Mesodermal cell (in vitro differentiated cells): ENCODE results near the gene CALR3. TPM values are rescaled to one million over a fixed set of nuclear protein-coding genes. Genes with fewer than 3 reads are reported as not detected.
"Not testable (repeated sequence)": the region's sequence is repeated elsewhere in the genome, so short reads cannot be mapped to it uniquely, and the experiment has no call there.

Source experiments
- H3K27ac ChIP-seq: 2 replicates; pipeline ENCODE4 v1.7.0; 2013; ENCODE audit warnings: mild to moderate bottlenecking, low read depth, low read length, moderate library complexity; ENCODE audit not compliant: severe bottlenecking
- H3K36me3 ChIP-seq: 2 replicates; pipeline ENCODE4 v1.7.1; 2013; ENCODE audit warnings: mild to moderate bottlenecking, low read length, moderate library complexity; ENCODE audit not compliant: control insufficient read depth, insufficient read depth
- H3K4me1 ChIP-seq: one replicate; pipeline ENCODE4 v1.7.1; 2013; ENCODE audit warnings: mild to moderate bottlenecking, low read length; ENCODE audit not compliant: insufficient read depth, control insufficient read depth, poor library complexity, severe bottlenecking
- H3K4me3 ChIP-seq: 2 replicates; pipeline ENCODE4 v1.7.0; 2013; ENCODE audit warnings: low read length, control low read depth, mild to moderate bottlenecking; ENCODE audit not compliant: insufficient read depth, poor library complexity, severe bottlenecking; ENCODE audit errors: extremely low read depth
- H3K9me3 ChIP-seq: 2 replicates; pipeline ENCODE4 v1.7.1; 2013; ENCODE audit warnings: mild to moderate bottlenecking, low read length, moderate library complexity; ENCODE audit not compliant: control insufficient read depth
- WGBS, 2 experiments: methylation state at CpG; one replicate each; pipeline ENCODE4 v1.1.5; 2013; ENCODE audit warnings: missing lambda C conversion rate in 2 of 2; ENCODE audit not compliant: insufficient coverage in 2 of 2; 5-methylcytosine and 5-hydroxymethylcytosine counted together
- polyA plus RNA-seq, 2 experiments: library from polyadenylated mRNA; stranded (reverse); fragments of 50-300 nt; gene quantifications; one replicate each; pipeline ENCODE4 v1.2.3, GENCODE V29; 2013

CALR3 gene, protein sequence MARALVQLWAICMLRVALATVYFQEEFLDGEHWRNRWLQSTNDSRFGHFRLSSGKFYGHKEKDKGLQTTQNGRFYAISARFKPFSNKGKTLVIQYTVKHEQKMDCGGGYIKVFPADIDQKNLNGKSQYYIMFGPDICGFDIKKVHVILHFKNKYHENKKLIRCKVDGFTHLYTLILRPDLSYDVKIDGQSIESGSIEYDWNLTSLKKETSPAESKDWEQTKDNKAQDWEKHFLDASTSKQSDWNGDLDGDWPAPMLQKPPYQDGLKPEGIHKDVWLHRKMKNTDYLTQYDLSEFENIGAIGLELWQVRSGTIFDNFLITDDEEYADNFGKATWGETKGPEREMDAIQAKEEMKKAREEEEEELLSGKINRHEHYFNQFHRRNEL
- polyA plus RNA-seq (2013, experiment 1 of 2): not detected
- polyA plus RNA-seq (2013, experiment 2 of 2): not detected

DNA sequence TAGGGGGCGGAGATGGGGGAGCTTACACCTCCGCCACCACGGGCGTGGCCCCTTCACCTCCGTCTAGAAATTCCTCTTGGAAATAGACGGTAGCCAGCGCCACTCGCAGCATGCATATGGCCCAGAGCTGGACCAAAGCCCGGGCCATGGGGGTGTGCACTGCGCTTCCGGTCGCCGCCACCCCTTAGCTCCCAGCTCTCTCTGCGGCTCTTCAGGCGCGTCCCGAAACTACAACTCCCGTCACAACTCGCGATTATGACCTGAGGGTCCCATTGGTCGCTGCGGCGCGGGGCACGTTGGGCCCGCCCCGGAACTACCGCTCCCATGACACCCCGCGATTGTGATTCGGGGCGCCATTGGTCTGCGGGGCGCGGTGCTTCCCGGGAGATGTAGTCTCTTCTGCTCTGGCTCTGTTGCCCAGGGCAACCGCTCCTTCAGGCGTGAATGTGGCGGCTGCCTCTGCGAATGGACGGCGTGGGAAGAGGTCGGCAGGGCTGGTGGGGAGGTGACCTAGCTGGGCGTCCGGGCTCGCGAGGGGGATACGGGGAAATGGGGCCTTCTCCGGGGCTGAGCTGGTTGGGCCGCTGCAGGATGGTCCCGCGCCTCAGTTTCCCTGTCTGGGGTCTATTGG is at the start of gene CALR3, which contains the start of gene C19orf44:
Gene CALR3 (minus strand): TSS at position 186 of the 631 bp plus-strand sequence. CDS start 38 bp downstream, at position 148.
Gene C19orf44 (plus strand): TSS at position 413 of the 631 bp plus-strand sequence. CDS start 4,399 bp downstream, outside the sequence.
- WGBS, 2 experiments: 5 to 9% methylated on average over 30 to 46 of the region's 52 CpGs
- no peaks in the 10 kb centered on the region for H3K9me3 ChIP-seq
- H3K36me3 ChIP-seq: peaks cover 5% of the 10 kb centered on the region
- H3K27ac ChIP-seq: peak within 1 kb of the TSS; percentile 59
- no peaks in the 10 kb centered on the region for H3K4me1 ChIP-seq
- peak within 1 kb of the TSS; percentile 70 for H3K4me3 ChIP-seq

GRCh38 chr19:16544473-16545231 is 48.7 kb upstream of the CALR3 start:
- no peak overlapping the region for H3K4me3 ChIP-seq
- peaks cover 13% of the 10 kb centered on the region for H3K4me1 ChIP-seq
- H3K27ac ChIP-seq: no peak overlapping the region
- 97 to 98% methylated on average over 7 to 9 of the region's 11 CpGs for WGBS, 2 experiments
- peaks cover 15% of the 10 kb centered on the region for H3K36me3 ChIP-seq
- H3K9me3 ChIP-seq: no peaks in the 10 kb centered on the region

- peaks cover 22% of the 10 kb centered on the region for H3K36me3 ChIP-seq
- not testable (repeated sequence) for H3K27ac ChIP-seq, H3K9me3 ChIP-seq
- H3K4me1 ChIP-seq: peaks cover 14% of the 10 kb centered on the region
- 79 to 100% methylated on average over 4 of the region's 6 CpGs for whole genome bisulfite sequencing, 2 experiments
- peak overlapping the region; percentile 98 for H3K4me3 ChIP-seq
Measured at GRCh38 chr19:16543734-16544133, 47.8 kb upstream of the CALR3 start.

GRCh38 chr19:16542910-16543472 is 47.0 kb upstream of the CALR3 start:
- Histone ChIP-seq H3K9me3 (no peaks in the 10 kb centered on the region), H3K27ac (peak overlapping the region; percentile 82), H3K4me1 (peaks cover 14% of the 10 kb centered on the region), H3K36me3 (peaks cover 30% of the 10 kb centered on the region), H3K4me3 (peak overlapping the region; percentile 98)
- WGBS, 2 experiments: 13% methylated on average over 11 to 15 of the region's 15 CpGs

- peak within 1 kb of the TSS; percentile 98 for H3K4me3 ChIP-seq
- peaks cover 37% of the 10 kb centered on the region for H3K36me3 ChIP-seq
- H3K9me3 ChIP-seq: no peaks in the 10 kb centered on the region
- peak within 1 kb of the TSS; percentile 82 for H3K27ac ChIP-seq
- peaks cover 14% of the 10 kb centered on the region for H3K4me1 ChIP-seq
- WGBS, 2 experiments: 0% methylated on average over 90 to 106 of the region's 108 CpGs
Measured at GRCh38 chr19:16542045-16542909, 46.3 kb upstream of the CALR3 start, which contains the start of gene CHERP. Gene CHERP, minus strand, starts transcription at chr19:16542437. Its CDS starts 59 bp downstream, at chr19:16542378.

DNA sequence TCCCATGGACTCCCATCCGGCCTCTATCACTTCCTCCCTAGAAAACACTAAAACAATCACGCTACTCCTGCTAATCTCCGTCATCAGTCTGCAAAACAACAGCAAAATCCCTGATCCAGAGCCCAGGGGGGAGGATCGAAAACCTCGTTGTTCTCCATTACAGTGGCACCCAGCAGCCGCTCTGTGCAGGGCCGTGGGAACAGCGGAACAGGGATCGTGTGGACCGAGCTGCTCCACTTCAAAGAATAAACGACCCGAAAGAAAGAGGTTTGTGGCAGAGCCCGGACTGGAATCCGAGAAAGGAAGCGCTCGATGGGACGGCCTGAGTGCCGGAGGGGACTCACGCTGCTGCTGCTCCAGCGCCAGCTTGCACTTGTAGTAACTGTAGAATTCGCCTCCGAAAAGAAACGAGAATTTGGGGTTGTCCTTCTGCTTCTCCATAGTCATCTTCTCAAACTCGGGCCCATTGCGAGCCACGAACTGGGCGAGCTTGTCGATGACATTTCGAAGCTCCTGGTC is 45.6 kb upstream of the CALR3 start:
- H3K4me1 ChIP-seq: peaks cover 14% of the 10 kb centered on the region
- peak overlapping the region; percentile 82 for H3K27ac ChIP-seq
- peaks cover 44% of the 10 kb centered on the region for H3K36me3 ChIP-seq
- H3K9me3 ChIP-seq: no peaks in the 10 kb centered on the region
- peak overlapping the region; percentile 98 for H3K4me3 ChIP-seq
- 2 to 3% methylated on average over 27 to 29 of the region's 29 CpGs for WGBS, 2 experiments

GRCh38 chr19:16540948-16541347 is 45.0 kb upstream of the CALR3 start:
- peak overlapping the region; percentile 98 for H3K4me3 ChIP-seq
- no peak overlapping the region for H3K27ac ChIP-seq
- H3K4me1 ChIP-seq: peaks cover 14% of the 10 kb centered on the region
- no peaks in the 10 kb centered on the region for H3K9me3 ChIP-seq
- H3K36me3 ChIP-seq: peaks cover 50% of the 10 kb centered on the region
- 89 to 91% methylated on average over 7 to 9 of the region's 12 CpGs for WGBS, 2 experiments

GRCh38 chr19:16537111-16537510 is 41.1 kb upstream of the CALR3 start:
- Histone ChIP-seq H3K36me3 (peaks cover 82% of the 10 kb centered on the region), H3K4me1 (peaks cover 10% of the 10 kb centered on the region), H3K9me3 (no peaks in the 10 kb centered on the region), H3K4me3 (no peak overlapping the region), H3K27ac (no peak overlapping the region)
- 94 to 97% methylated on average over 11 to 12 of the region's 13 CpGs for WGBS, 2 experiments

- Histone ChIP-seq H3K4me3 (no peak overlapping the region), H3K36me3 (peaks cover 92% of the 10 kb centered on the region)
- 91 to 100% methylated on average over 6 to 9 of the region's 9 CpGs for WGBS, 2 experiments
Measured at GRCh38 chr19:16536130-16536529, 40.2 kb upstream of the CALR3 start.

More at GRCh38 chr19:16536130-16536529, 40.2 kb upstream of the CALR3 start:
- peaks cover 10% of the 10 kb centered on the region for H3K4me1 ChIP-seq
- H3K9me3 ChIP-seq: no peaks in the 10 kb centered on the region
- no peak overlapping the region for H3K27ac ChIP-seq
